H1 (cell line): ENCODE results near the gene SURF1. TPM values are rescaled to one million over a fixed set of nuclear protein-coding genes. Genes with fewer than 3 reads are reported as not detected.
A peak's percentile ranks its signal among the peaks of the same experiment; 100 is the strongest.

Source experiments
- CTCF ChIA-PET: fragments of 300-600 bp; sonication (Branson Sonifier 250); formaldehyde crosslinking; loops from one replicate; lab custom pipeline; 2021; ENCODE audit not compliant: partially characterized antibody; lab: Charles Lee
- POLR2A ChIA-PET: fragments of 300-600 bp; sonication (Branson Sonifier 250); formaldehyde crosslinking; loops from one replicate; lab custom pipeline; 2021; ENCODE audit warnings: inconsistent platforms; ENCODE audit not compliant: partially characterized antibody; lab: Charles Lee
- DNase-seq, 2 experiments: peaks; one replicate each; pipeline versions ENCODE4 v3.0.0 to v3.0.0-alpha.2; 2010 to 2022; ENCODE audit warnings: low spot score in 2 of 2, low read depth in 1 of 2, mixed read lengths in 1 of 2
- FAIRE-seq: peaks from 2 replicates; lab custom pipeline; 2011; peaks lifted over from hg19 to GRCh38; lab: Jason Lieb, UNC
- H2AFZ ChIP-seq: 2 replicates; pipeline ENCODE4 v1.8.1; 2012; ENCODE audit warnings: low read length, inconsistent platforms
- H2AK5ac ChIP-seq: 2 replicates; pipeline ENCODE4 v1.6.1; 2013; ENCODE audit warnings: low read depth, low read length
- H2BK120ac ChIP-seq: replicated peaks from 2 replicates; pipeline ENCODE3; 2013; ENCODE audit warnings: low read depth, low read length, inconsistent platforms
- H2BK12ac ChIP-seq: 2 replicates; pipeline ENCODE4 v1.6.1; 2013; ENCODE audit warnings: low read depth, low read length
- H2BK15ac ChIP-seq: 2 replicates; pipeline ENCODE4 v1.6.1; 2013; ENCODE audit warnings: low read length
- H2BK20ac ChIP-seq: 2 replicates; pipeline ENCODE4 v1.6.1; 2013; ENCODE audit warnings: low read length
- H2BK5ac ChIP-seq: 2 replicates; pipeline ENCODE4 v1.6.1; 2013; ENCODE audit warnings: low read depth, low read length
- H3K14ac ChIP-seq: 2 replicates; pipeline ENCODE4 v1.6.1; 2013; ENCODE audit warnings: inconsistent platforms; ENCODE audit not compliant: insufficient read length
- H3K18ac ChIP-seq: 2 replicates; pipeline ENCODE4 v1.6.1; 2013; ENCODE audit warnings: low read length; ENCODE audit errors: extremely low read depth
- H3K23ac ChIP-seq: 2 replicates; pipeline ENCODE4 v1.6.1; 2013; ENCODE audit warnings: inconsistent platforms; ENCODE audit not compliant: insufficient read length
- H3K23me2 ChIP-seq: 2 replicates; pipeline ENCODE4 v1.6.1; 2013; ENCODE audit warnings: low read depth, low read length
- H3K27ac ChIP-seq: 2 replicates; pipeline ENCODE4 v1.6.1; 2011; ENCODE audit warnings: low read depth, low read length, inconsistent platforms
- H3K27me3 ChIP-seq, 4 experiments: replicated peaks in 1 of 4; 1 replicate in 1 of 4; 2 replicates in 3 of 4; pipeline versions ENCODE4 v1.6.1 to v1.8.1; 2011 to 2013; ENCODE audit warnings: low read length in 3 of 4, mild to moderate bottlenecking in 3 of 4, inconsistent platforms in 2 of 4, mixed read lengths in 2 of 4, moderate library complexity in 1 of 4; ENCODE audit not compliant: control insufficient read depth in 3 of 4, insufficient read depth in 3 of 4; ENCODE audit errors: extremely low read depth in 1 of 4
- H3K36me3 ChIP-seq, 4 experiments: 2 replicates each; pipeline versions ENCODE4 v1.6.1 to v1.8.1; 2011 to 2013; ENCODE audit warnings: mild to moderate bottlenecking in 4 of 4, low read length in 3 of 4, moderate library complexity in 2 of 4, control low read depth in 1 of 4, inconsistent platforms in 1 of 4; ENCODE audit not compliant: insufficient read depth in 4 of 4, control insufficient read depth in 2 of 4
- H3K4ac ChIP-seq: replicated peaks from 2 replicates; pipeline ENCODE3; 2013; ENCODE audit warnings: low read length, low read depth, mixed read lengths, inconsistent platforms; ENCODE audit not compliant: insufficient read length
- H3K4me1 ChIP-seq, 4 experiments: replicated peaks in 1 of 4; 1 replicate in 1 of 4; 2 replicates in 3 of 4; pipeline versions ENCODE4 v1.6.1 to v1.8.1; 2011 to 2013; ENCODE audit warnings: low read length in 3 of 4, inconsistent platforms in 2 of 4, mixed read lengths in 1 of 4; ENCODE audit not compliant: insufficient read depth in 4 of 4, control insufficient read depth in 3 of 4
- H3K4me2 ChIP-seq, 2 experiments: 2 replicates each; pipeline versions ENCODE4 v1.6.1 to v1.8.1; 2011 to 2013; ENCODE audit warnings: low read depth in 2 of 2, low read length in 2 of 2, control low read depth in 1 of 2, inconsistent platforms in 1 of 2, mild to moderate bottlenecking in 1 of 2; ENCODE audit not compliant: insufficient read depth in 1 of 2
- H3K4me3 ChIP-seq, 4 experiments: fragments of 200-600, 300-600 bp in 1 of 4; sonication (generic), shearing (Covaris generic), sonication (Bioruptor Twin) in 1 of 4; 2 replicates each; pipeline versions ENCODE4 v1.5.1 to v1.8.1; 2011 to 2016; ENCODE audit warnings: low read length in 4 of 4, low read depth in 3 of 4, control low read depth in 2 of 4, inconsistent platforms in 2 of 4, mild to moderate bottlenecking in 2 of 4, mixed read lengths in 1 of 4, moderate library complexity in 1 of 4; ENCODE audit not compliant: insufficient read depth in 2 of 4; ENCODE audit errors: extremely low read depth in 1 of 4
- H3K56ac ChIP-seq: replicated peaks from 2 replicates; pipeline ENCODE3; 2013; ENCODE audit warnings: low read depth, mild to moderate bottlenecking, mixed read lengths, low read length, inconsistent platforms; ENCODE audit not compliant: insufficient read length
- H3K79me1 ChIP-seq: 2 replicates; pipeline ENCODE4 v1.6.1; 2013; ENCODE audit warnings: low read depth, low read length, control low read depth
- H3K79me2 ChIP-seq, 2 experiments: 2 replicates each; pipeline versions ENCODE4 v1.6.1 to v1.8.1; 2012 to 2013; ENCODE audit warnings: low read length in 2 of 2, mild to moderate bottlenecking in 2 of 2, inconsistent platforms in 1 of 2; ENCODE audit not compliant: insufficient read depth in 2 of 2, control insufficient read depth in 1 of 2
- H3K9ac ChIP-seq, 4 experiments: replicated peaks in 1 of 4; 1 replicate in 1 of 4; 2 replicates in 3 of 4; pipeline versions ENCODE4 v1.6.1 to v1.8.1; 2011 to 2013; ENCODE audit warnings: low read depth in 3 of 4, low read length in 3 of 4, control low read depth in 2 of 4, mild to moderate bottlenecking in 2 of 4, moderate library complexity in 2 of 4, inconsistent platforms in 1 of 4; ENCODE audit errors: extremely low read depth in 1 of 4
- H3K9me3 ChIP-seq, 2 experiments: 2 replicates each; pipeline versions ENCODE4 v1.6.1 to v1.8.1; 2012 to 2013; ENCODE audit warnings: mild to moderate bottlenecking in 2 of 2, moderate library complexity in 2 of 2, control low read depth in 1 of 2, inconsistent platforms in 1 of 2, low read depth in 1 of 2, low read length in 1 of 2, mixed read lengths in 1 of 2; ENCODE audit not compliant: insufficient read depth in 2 of 2
- H4K20me1 ChIP-seq, 2 experiments: replicated peaks in 1 of 2; 2 replicates each; pipeline versions ENCODE3 to v1.8.1; 2011 to 2013; ENCODE audit warnings: inconsistent platforms in 2 of 2, low read length in 2 of 2, mild to moderate bottlenecking in 1 of 2; ENCODE audit not compliant: insufficient read depth in 2 of 2, control insufficient read depth in 1 of 2
- H4K5ac ChIP-seq: 2 replicates; pipeline ENCODE4 v1.6.1; 2013; ENCODE audit warnings: low read length, low read depth, mixed read lengths, inconsistent platforms; ENCODE audit not compliant: insufficient read length
- H4K8ac ChIP-seq: 2 replicates; pipeline ENCODE4 v1.8.0; 2013; ENCODE audit warnings: mild to moderate bottlenecking, moderate library complexity, low read length, inconsistent platforms; ENCODE audit not compliant: insufficient read depth; ENCODE audit errors: extremely low read depth
- H4K91ac ChIP-seq: replicated peaks from 2 replicates; pipeline ENCODE3; 2013; ENCODE audit warnings: low read length, mixed read lengths, inconsistent platforms; ENCODE audit not compliant: insufficient read length
- BRCA1 ChIP-seq: IDR thresholded peaks from 2 replicates; pipeline ENCODE4 v1.6.1; 2012; ENCODE audit warnings: low read depth, low read length, improper control_type of control experiment
- POLR2A ChIP-seq, 2 experiments: IDR thresholded peaks; 1 replicate in 1 of 2; 2 replicates in 1 of 2; pipeline ENCODE4 v1.6.1; 2011; ENCODE audit warnings: low read depth in 2 of 2, low read length in 2 of 2, mild to moderate bottlenecking in 2 of 2; ENCODE audit errors: control extremely low read depth in 1 of 2
- WGBS, 2 experiments: shearing (Covaris generic) in 1 of 2; methylation state at CpG; one replicate each; pipeline versions ENCODE4 v1.1.6 to v1.1.7; 2013 to 2015; ENCODE audit warnings: low lambda C conversion rate in 2 of 2, mixed read lengths in 2 of 2, inconsistent platforms in 1 of 2, low coverage in 1 of 2, missing lambda C conversion rate in 1 of 2; ENCODE audit not compliant: insufficient replicate concordance in 2 of 2, insufficient coverage in 1 of 2, insufficient read length in 1 of 2; ENCODE audit errors: extremely low coverage in 1 of 2, missing lambda C conversion rate in 1 of 2; 5-methylcytosine and 5-hydroxymethylcytosine counted together
- polyA plus RNA-seq, 7 experiments: library from polyadenylated mRNA; depleted of rRNA in 3 of 7; stranded (reverse) in 5 of 7; unstranded in 2 of 7; fragments of >200 nt in 5 of 7; fragments of 200-250 nt in 2 of 7; gene quantifications; 1 replicate in 5 of 7; 2 replicates in 1 of 7; 4 replicates in 1 of 7; pipeline versions ENCODE4 v1.2.1 to v1.2.3, GENCODE V29; 2011 to 2013; ENCODE audit warnings: missing spikeins in 2 of 7, mixed read lengths in 2 of 7
- total RNA-seq: library from RNA; stranded (reverse); fragmentation: NEBNext Ultra II Directional; extraction: Animal tissue kit (Norgen Biotek cat#: 25700); gene quantifications from 2 replicates; pipeline ENCODE4 v1.2.1, GENCODE V29; 2021

Gene SURF1
- total and polyA plus RNA-seq, 2 of the 8 experiments (the other 6 are each of a cell fraction or from before 2014, with no cell fraction given), result 43.1 to 44.7 TPM

GRCh38 chr9:133346021-133346785 lies 10.1 kb downstream of the SURF1 start:
- H3K18ac ChIP-seq, result no peak overlapping the region
- 86% methylated on average over 15 of the region's 15 CpGs; no CpG with 5 or more reads in 1 of the 2 experiments for WGBS, 2 experiments
- H3K27ac ChIP-seq, result no peak overlapping the region

More at GRCh38 chr9:133346021-133346785, 10.1 kb downstream of the SURF1 start:
- peak overlapping the region; percentile 93 to 100 (median 96); a peak in 7 of 8 replicates for H3K4me3 ChIP-seq
- H3K4me2 ChIP-seq, result peak overlapping the region; percentile 79 to 97
- H4K20me1 ChIP-seq, result peaks cover 12 to 37% of the 10 kb centered on the region in 2 experiments
- H2BK15ac ChIP-seq, result no peak overlapping the region
- POLR2A ChIA-PET, result interaction anchor here (0.7 to 16.1 kb wide), 9 partner anchors 8 to 139 kb away, joined by 3 to 461 read pairs (median 5); partner anchors contain the start of genes ADAMTS13, MED22, REXO4 and RPL7A
- H2BK5ac ChIP-seq, result peak overlapping the region; percentile 66; the same call in 1 of the 2 replicates
- H2AK5ac ChIP-seq, result no peak overlapping the region
- H3K4ac ChIP-seq, result no peak overlapping the region
- peak overlapping the region; percentile 45 for H4K8ac ChIP-seq
- H3K79me1 ChIP-seq, result peaks cover 17% of the 10 kb centered on the region
- no peak overlapping the region for H3K56ac ChIP-seq
- no peak for DNase-seq
- peaks cover 37 to 71% (median 60%) of the 10 kb centered on the region in 4 experiments for H3K36me3 ChIP-seq
- CTCF ChIA-PET, result interaction anchor here (0.7 to 3.3 kb wide), 11 partner anchors 10 to 164 kb away, joined by 3 to 22 read pairs (median 3); partner anchors contain the start of genes CACFD1, SURF1 and SURF2
- no peak overlapping the region; a peak in 4 of 7 replicates for H3K9ac ChIP-seq
- no peak for TF ChIP-seq BRCA1
- TF ChIP-seq POLR2A (IDR thresholded peaks at IDR 0.05; ENCODE audit: control extremely low read depth in 1 of 2, low read depth in 2 of 2, low read length in 2 of 2), result 0 out of 3 replicates have a peak, but pooled peaks of 1 of the 2 experiments have one; percentile 9
- TF ChIP-seq, all 59 proteins: peak for 1
- no peak overlapping the region for H3K23ac ChIP-seq
- peaks cover 0 to 10% (median 7%) of the 10 kb centered on the region in 4 experiments; a peak in 6 of 7 replicates for H3K4me1 ChIP-seq
- no peaks in the 10 kb centered on the region for H3K9me3 ChIP-seq
- H3K14ac ChIP-seq, result no peak overlapping the region
- H2BK20ac ChIP-seq, result no peak overlapping the region
- no peak overlapping the region for H2AFZ ChIP-seq
- H3K23me2 ChIP-seq, result peaks cover 9% of the 10 kb centered on the region; the same call in 1 of the 2 replicates
- no peaks in the 10 kb centered on the region for H3K27me3 ChIP-seq
- no peak for FAIRE-seq
- H2BK12ac ChIP-seq, result no peak overlapping the region
- no peak overlapping the region for H4K91ac ChIP-seq
- no peak overlapping the region for H4K5ac ChIP-seq
- no peak overlapping the region for H2BK120ac ChIP-seq
- H3K79me2 ChIP-seq, result peaks cover 9 to 39% of the 10 kb centered on the region in 2 experiments
